ENCODE measurements around the gene FAM163B.

GRCh38 chr9:133614678-133615077 is 5.5 kb upstream of the FAM163B start:
- TF ChIP-seq POLR2A (IDR thresholded peaks at IDR 0.05) (no peak), CTCF (IDR thresholded peaks at IDR 0.05) (no peak)

All from thyroid gland (tissue), 4 donors.